HG02759 (cell line): ENCODE measurements around the gene SFN.
"Not testable (repeated sequence)": the region's sequence is repeated elsewhere in the genome, so short reads cannot be mapped to it uniquely, and the experiment has no call there.

Source experiments
- ATAC-seq: cut with Tn5 transposase; IDR thresholded peaks from one replicate; pipeline ENCODE4 v1.9.1; 2021; ENCODE audit warnings: mild to moderate bottlenecking, moderate library complexity; ENCODE audit not compliant: unreplicated experiment

Gene SFN

GRCh38 chr1:26862781-26863684, at the start of gene SFN:
Gene SFN (plus strand): TSS chr1:26863149. CDS start chr1:26863213, 64 bp downstream.
- no peak for ATAC-seq

- ATAC-seq, result no peak
Measured at GRCh38 chr1:26814377-26814776, 48.6 kb upstream of the SFN start.

- no peak for ATAC-seq
Measured at GRCh38 chr1:26814893-26815292, 48.1 kb upstream of the SFN start.

- ATAC-seq, result peak; percentile 88
Measured at GRCh38 chr1:26820784-26821269, 42.1 kb upstream of the SFN start.

- no peak for ATAC-seq
Measured at GRCh38 chr1:26822737-26823395, 40.1 kb upstream of the SFN start.

GRCh38 chr1:26824731-26825130, 38.2 kb upstream of the SFN start:
- ATAC-seq, result no peak

GRCh38 chr1:26826261-26827105, 36.5 kb upstream of the SFN start, which contains the start of gene ZDHHC18:
Gene ZDHHC18 (plus strand): TSS chr1:26826688. CDS start chr1:26826805, 117 bp downstream.
- ATAC-seq, result peak; percentile 87

GRCh38 chr1:26827106-26827604, 35.8 kb upstream of the SFN start:
- ATAC-seq, result no peak

- ATAC-seq, result no peak
Measured at GRCh38 chr1:26827663-26828062, 35.3 kb upstream of the SFN start.

- ATAC-seq, result no peak
Measured at GRCh38 chr1:26828411-26828991, 34.4 kb upstream of the SFN start.

- no peak for ATAC-seq
Measured at GRCh38 chr1:26829184-26829911, 33.6 kb upstream of the SFN start.

GRCh38 chr1:26831059-26831458, 31.9 kb upstream of the SFN start:
- ATAC-seq, result no peak

GRCh38 chr1:26831546-26832248, 31.3 kb upstream of the SFN start:
- no peak for ATAC-seq

- no peak for ATAC-seq
Measured at GRCh38 chr1:26832249-26832960, 30.5 kb upstream of the SFN start.

- peak; percentile 91 for ATAC-seq
Measured at GRCh38 chr1:26833432-26834405, 29.2 kb upstream of the SFN start.

- not testable (repeated sequence) for ATAC-seq
Measured at GRCh38 chr1:26837665-26838064, 25.3 kb upstream of the SFN start.
